Measurements from ENCODE around the gene MSI2.

Gene MSI2

GRCh38 chr17:57401556-57402488 lies 145.5 kb downstream of the MSI2 start:
- no peak for DNase-seq

GRCh38 chr17:57402681-57403180 lies 146.4 kb downstream of the MSI2 start:
- no peak for DNase-seq

GRCh38 chr17:57403236-57403635 lies 146.9 kb downstream of the MSI2 start:
- no peak for DNase-seq

GRCh38 chr17:57404073-57404472 lies 147.8 kb downstream of the MSI2 start:
- peak; percentile 61 for DNase-seq

DNA sequence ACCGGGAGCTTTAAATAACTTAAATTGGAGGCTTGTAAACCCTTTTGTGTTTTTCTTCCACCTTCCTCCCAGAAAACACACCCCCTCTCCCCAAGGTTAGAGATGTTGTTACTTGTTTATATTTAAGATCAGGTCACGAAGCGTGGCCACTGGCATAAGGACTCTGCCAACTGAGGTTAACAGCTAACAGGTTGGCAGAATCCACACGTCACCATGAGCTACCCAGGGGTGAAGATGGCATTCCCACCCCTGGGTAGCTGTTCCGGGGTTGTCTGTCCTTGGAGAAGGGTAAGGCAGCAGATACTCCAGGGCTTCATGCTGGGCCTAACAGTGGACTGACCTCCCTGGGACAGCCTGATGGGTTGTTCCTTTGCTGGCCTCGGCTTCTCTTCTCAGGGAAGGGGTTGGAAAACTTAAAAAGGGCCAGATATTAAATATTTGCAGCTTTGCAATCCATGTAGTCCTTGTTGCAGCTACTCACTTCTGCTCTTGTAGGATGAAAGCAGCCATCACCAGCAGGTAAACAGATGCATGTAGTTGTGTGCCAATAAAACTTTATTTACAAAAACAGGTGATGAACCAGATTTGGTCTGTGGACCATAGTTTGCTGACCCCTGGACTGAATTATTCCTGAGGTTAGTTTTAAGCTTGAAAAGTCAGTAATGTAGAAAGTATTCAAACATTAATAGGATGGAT lies 148.6 kb downstream of the MSI2 start:
- no peak for DNase-seq

DNA sequence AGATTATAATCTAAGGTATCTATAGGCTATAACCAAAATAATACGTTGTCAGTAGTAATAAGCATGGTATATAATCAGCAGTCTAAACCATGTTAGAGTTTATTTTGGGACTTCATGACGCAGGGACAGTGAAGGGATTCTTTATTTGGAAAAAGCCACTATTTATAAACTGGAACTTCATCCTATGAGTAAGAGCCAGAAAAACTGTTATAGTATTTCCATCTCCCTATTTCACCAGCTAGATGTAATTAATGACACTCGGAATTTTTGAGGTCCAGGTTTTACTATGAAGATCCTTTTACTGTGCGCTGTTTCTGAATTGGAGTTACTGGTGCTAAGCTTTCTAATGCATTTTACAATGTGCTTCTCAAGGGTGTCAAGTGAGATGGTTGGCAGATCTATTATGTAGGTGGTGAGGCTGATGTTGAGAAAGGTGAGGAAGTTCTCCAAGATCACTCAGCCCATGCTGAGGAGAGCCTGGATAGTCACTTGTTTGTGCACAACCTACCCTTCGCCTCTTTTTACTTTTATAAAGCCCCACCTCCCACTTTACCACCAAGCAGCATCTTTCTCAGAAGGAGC lies 149.3 kb downstream of the MSI2 start:
- DNase-seq, result no peak

- peak; percentile 54 for DNase-seq
These were observed 150.0 kb downstream of the MSI2 start for GRCh38 chr17:57406131-57406980.

DNA sequence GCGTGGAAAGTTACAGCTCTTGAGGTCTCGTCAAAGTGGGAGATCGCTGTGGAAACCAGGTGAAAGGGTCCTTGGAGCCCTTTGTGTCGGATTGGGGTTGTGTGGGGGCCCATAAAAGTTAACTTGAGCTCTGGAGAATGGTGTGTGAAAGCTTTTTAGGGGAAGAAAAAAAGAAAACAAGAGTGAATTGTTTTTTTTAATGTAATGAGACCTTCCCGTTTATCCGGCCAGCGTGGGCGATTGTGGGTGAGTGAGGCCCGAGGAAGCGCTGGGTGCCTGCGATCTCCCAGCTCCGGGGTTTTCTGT lies 150.6 kb downstream of the MSI2 start:
- no peak for DNase-seq

- no peak for DNase-seq
These were observed 151.2 kb downstream of the MSI2 start for GRCh38 chr17:57407287-57408070.

- DNase-seq, result peak; percentile 45
These were observed 151.9 kb downstream of the MSI2 start for GRCh38 chr17:57408071-57408811.

GRCh38 chr17:57410169-57410568 lies 153.8 kb downstream of the MSI2 start:
- no peak for DNase-seq

- DNase-seq, result no peak
These were observed 156.3 kb downstream of the MSI2 start for GRCh38 chr17:57412520-57413096.

DNA sequence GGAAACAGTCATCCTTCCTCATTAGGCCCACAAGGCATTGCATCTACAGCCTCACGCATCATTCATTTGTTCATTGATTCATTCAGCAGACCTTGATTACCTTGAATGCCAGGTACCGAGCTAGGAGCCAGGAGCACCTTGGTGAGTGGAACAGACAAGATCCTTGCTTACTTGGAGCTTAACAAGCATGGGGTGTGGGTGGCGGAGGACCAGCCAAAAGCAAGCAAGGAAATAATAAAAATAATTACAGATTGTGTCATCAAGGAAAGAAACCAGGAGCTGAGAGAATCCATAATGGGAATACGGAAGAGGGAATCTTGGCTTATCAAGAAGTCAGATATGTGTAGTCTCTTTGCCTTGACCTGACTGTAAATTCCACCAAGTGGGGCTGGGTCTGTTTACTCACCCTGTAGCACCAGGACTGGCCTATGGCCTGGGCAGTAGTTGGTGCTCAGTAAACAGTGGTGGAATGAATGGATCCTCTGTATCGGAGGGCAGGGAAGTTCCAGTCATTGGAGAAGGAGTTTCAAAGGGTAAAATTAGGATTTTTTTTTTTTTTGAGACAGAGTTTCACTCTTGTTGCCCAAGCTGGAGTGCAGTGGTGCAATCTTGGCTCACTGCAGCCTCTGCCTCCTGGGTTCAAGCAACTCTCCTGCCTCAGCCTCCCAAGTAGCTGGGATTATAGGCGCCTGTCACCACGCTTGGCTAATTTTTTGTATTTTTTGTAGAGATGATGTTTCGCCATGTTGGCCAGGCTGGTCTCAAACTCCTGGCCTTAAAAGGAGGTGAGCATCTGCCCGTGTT lies 157.7 kb downstream of the MSI2 start:
- DNase-seq, result no peak

DNA sequence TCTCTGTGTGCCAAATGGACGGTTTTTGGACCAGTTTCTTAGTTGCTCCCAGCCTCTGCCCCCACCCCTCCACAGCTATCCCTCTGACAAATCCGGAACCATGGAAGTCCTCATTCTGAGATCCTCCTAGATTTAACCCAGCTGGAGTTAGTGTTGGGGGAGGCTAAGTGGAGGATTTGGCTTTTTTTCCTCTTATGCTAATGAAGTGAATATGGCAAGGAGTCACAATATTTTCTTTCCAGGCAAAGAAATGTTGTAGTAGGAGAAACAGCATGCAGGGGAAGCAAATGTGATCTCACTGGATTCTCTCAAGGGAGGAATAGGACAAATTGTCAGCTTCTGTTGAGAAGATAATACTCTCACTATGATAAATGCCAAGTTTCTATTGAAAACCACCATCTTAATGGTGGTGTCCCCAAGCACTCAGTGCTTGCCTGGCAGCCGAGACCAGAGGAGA lies 159.5 kb downstream of the MSI2 start:
- DNase-seq, result no peak

DNA sequence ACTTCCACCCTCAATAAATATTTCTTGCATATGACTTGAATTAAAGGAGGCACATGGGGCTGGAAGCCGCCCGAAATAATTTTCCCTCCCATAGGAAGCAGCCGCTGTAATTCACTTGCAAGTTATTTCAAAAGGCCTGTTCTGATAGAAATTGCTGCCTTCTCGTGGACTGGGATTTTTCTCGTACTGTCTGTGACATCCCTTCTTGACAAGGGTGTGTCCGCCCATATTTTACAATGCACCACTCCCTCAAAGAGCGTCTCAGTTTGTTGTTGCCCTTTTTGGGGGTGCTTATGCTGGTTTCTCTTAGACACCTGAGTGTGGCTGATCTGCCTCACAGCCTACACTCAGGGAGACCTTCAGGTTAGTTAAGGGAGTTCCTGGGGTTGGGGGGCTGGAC lies 160.0 kb downstream of the MSI2 start:
- no peak for DNase-seq

- no peak for DNase-seq
These were observed 161.6 kb downstream of the MSI2 start for GRCh38 chr17:57417956-57418355.

GRCh38 chr17:57418463-57419246 lies 162.3 kb downstream of the MSI2 start:
- no peak for DNase-seq

DNA sequence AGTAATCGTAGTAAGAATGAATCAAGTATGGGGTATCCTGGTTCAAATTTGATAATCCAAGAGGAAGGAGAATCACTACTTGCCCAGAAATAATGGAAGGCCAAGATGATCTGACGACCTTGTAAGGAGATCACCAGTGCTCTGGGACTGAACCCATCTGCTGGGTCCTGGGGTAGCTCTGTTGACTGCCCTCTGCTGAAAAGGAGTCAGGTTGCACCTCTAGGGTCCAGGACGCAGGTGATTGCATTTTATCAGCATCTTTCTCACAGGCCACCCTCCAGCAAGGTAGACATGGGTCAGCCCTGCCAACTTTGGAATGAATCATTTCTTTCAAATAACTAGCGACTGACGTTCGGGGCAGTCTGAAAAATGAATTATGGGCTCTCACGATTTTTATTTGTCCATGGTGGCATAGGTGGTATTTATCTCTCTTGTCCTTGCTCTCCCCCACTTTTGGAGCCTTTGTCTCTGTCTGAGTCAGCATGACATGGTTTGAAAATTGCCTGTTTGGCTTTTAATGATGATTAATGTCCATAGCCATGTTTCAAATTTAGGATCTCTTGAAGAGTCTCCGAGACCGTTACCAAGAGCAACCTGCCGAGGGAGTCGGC lies 163.7 kb downstream of the MSI2 start:
- peak; percentile 21 for DNase-seq

All from hematopoietic multipotent progenitor cell treated with erythropoietin and hydrocortisone succinate and interleukin-3 and kit ligand, for 8 days (in vitro differentiated cells).